ENCODE measurements around the gene ICAM2.

DNA sequence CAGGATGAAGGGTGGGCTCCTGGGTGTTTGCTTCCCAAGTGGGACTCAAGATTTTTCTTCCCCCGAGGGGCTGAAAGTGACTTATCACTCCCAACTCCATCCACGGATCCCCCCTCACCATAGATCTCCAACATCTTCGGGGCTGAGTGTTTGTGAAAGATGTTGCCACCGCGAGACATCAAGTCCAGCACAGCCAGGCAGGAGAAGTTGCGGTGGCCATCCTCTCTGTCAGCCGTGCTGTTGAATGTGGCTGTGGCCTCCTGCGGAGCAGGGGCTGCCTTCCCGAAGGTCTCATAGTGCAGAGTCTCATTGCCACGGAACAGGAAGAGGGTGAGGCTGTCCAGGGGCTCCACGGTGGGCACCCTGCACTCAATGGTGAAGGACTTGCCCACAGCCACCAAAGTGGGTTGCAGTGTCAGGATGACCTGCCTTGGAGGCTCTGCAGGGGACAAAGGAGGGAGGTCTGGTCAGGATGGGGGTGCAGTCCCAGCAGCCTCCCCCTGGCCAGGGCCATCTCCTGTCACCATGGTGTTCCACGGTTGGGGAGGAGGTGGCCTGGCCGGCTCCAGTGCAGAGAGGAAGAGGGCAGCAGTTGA, 16.8 kb downstream of the ICAM2 start:
- TF ChIP-seq, protein P1, sequence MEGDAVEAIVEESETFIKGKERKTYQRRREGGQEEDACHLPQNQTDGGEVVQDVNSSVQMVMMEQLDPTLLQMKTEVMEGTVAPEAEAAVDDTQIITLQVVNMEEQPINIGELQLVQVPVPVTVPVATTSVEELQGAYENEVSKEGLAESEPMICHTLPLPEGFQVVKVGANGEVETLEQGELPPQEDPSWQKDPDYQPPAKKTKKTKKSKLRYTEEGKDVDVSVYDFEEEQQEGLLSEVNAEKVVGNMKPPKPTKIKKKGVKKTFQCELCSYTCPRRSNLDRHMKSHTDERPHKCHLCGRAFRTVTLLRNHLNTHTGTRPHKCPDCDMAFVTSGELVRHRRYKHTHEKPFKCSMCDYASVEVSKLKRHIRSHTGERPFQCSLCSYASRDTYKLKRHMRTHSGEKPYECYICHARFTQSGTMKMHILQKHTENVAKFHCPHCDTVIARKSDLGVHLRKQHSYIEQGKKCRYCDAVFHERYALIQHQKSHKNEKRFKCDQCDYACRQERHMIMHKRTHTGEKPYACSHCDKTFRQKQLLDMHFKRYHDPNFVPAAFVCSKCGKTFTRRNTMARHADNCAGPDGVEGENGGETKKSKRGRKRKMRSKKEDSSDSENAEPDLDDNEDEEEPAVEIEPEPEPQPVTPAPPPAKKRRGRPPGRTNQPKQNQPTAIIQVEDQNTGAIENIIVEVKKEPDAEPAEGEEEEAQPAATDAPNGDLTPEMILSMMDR (IDR thresholded peaks at IDR 0.05 in 4 of 5, conservative IDR thresholded peaks at IDR 0.05 in 1 of 5) = no peak
- TF ChIP-seq POLR2A (IDR thresholded peaks at IDR 0.05) = no peak
